Neuron (in vitro differentiated cells): ENCODE results near the gene BHLHE41.

Experiments used
- H2AFZ ChIP-seq: one replicate; pipeline ENCODE4 v1.6.1; 2013; ENCODE audit warnings: low read depth, mild to moderate bottlenecking, inconsistent platforms, low read length, moderate library complexity
- H3K27me3 ChIP-seq: one replicate; pipeline ENCODE4 v1.6.1; 2013; ENCODE audit warnings: low read length; ENCODE audit not compliant: insufficient read depth
- H3K36me3 ChIP-seq: one replicate; pipeline ENCODE4 v1.6.1; 2013; ENCODE audit warnings: low read length; ENCODE audit not compliant: insufficient read depth
- H3K4me1 ChIP-seq: one replicate; pipeline ENCODE4 v1.6.1; 2013; ENCODE audit warnings: low read length; ENCODE audit not compliant: insufficient read depth
- H3K4me3 ChIP-seq: 2 replicates; pipeline ENCODE4 v1.5.1; 2013; ENCODE audit warnings: mild to moderate bottlenecking, low read length, moderate library complexity
- H3K9me3 ChIP-seq: one replicate; pipeline ENCODE4 v1.6.1; 2013; ENCODE audit warnings: low read length

Gene BHLHE41

DNA sequence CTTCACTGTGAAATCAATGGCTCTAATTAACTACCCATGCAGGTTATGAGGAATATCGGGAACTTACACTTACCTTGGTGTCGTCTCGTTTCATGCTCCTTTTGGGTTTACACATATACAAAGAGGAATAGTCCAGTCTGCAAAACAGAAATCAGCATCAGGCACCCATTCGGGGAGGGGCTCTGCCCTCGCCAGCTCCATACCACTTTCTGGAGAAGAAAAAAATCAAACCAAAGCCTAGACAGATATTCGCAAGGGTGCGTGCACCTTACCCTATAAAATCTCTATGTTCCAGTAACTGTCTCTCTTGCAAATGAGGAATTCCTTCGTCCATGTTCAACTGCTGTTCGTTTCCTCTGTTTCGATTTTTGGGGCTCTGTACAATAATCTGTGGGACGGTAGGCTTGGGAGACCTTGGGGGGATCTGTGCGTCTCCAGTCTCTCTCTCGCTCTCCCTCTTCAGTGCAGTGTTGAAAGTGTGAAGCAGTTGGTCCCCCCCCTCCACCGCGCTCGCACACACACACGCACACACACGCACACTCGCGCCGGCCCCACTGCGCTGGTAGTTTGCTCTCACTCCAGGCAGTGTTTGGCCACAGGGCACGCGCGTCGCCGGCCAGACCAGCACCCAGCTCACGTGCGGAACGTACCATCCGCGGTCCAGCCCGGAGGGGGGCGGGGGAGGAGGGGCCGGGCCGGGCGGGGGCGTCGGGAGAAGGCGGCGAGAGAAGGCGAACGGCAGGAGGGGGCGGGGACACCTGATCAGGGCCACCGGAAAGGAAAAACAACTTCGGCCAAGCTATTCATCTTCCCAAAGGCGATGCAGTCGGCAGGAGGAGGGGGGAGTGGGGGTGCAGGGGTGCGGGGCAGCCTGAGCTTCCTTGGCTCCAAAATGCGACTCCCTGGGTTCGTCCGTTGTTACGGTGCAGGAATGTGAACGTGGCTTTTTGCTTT lies at the start of gene BHLHE41:
BHLHE41 (minus strand) TSS at position 592 of the 954 bp plus-strand sequence; CDS start at position 334, 258 bp downstream.
- H2AFZ ChIP-seq, result peak within 1 kb of the TSS; percentile 98
- H3K9me3 ChIP-seq, result no peaks in the 10 kb centered on the region
- peaks cover 27% of the 10 kb centered on the region for H3K4me1 ChIP-seq
- H3K27me3 ChIP-seq, result peaks cover 57% of the 10 kb centered on the region
- H3K36me3 ChIP-seq, result no peaks in the 10 kb centered on the region
- H3K4me3 ChIP-seq, result peak within 1 kb of the TSS; percentile 84

GRCh38 chr12:26172946-26173552 lies 48.2 kb upstream of the BHLHE41 start:
- H3K9me3 ChIP-seq, result no peaks in the 10 kb centered on the region
- peaks cover 7% of the 10 kb centered on the region for H3K4me1 ChIP-seq
- peak overlapping the region; percentile 83 for H2AFZ ChIP-seq
- no peaks in the 10 kb centered on the region for H3K27me3 ChIP-seq
- H3K4me3 ChIP-seq, result no peak overlapping the region
- no peaks in the 10 kb centered on the region for H3K36me3 ChIP-seq

DNA sequence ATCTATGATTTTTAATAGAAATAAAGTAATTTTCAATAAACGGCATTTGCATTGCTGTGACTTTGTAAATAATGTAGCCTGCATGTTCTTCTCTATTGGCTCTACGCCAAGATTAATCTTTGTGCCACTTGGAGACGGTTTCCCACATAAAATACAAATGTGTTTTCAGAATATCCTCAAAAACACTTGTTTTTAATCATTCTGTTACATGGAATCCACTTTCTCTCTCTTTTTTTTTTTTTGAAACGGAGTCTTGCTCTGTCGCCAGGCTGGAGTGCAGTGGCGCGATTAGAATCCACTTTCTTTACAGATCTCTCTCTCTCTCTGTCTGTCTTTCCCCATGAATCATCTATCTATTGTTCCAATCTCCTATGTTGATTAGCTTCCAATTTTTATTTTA lies 47.7 kb upstream of the BHLHE41 start:
- H2AFZ ChIP-seq, result peak overlapping the region; percentile 83
- peaks cover 7% of the 10 kb centered on the region for H3K4me1 ChIP-seq
- H3K4me3 ChIP-seq, result no peak overlapping the region
- no peaks in the 10 kb centered on the region for H3K36me3 ChIP-seq
- H3K9me3 ChIP-seq, result no peaks in the 10 kb centered on the region
- H3K27me3 ChIP-seq, result no peaks in the 10 kb centered on the region

GRCh38 chr12:26172013-26172412 lies 47.2 kb upstream of the BHLHE41 start:
- no peaks in the 10 kb centered on the region for H3K27me3 ChIP-seq
- H2AFZ ChIP-seq, result no peak overlapping the region
- peaks cover 7% of the 10 kb centered on the region for H3K4me1 ChIP-seq
- no peaks in the 10 kb centered on the region for H3K36me3 ChIP-seq
- H3K4me3 ChIP-seq, result no peak overlapping the region
- no peaks in the 10 kb centered on the region for H3K9me3 ChIP-seq

- Histone ChIP-seq H3K27me3 (no peaks in the 10 kb centered on the region), H3K4me1 (no peaks in the 10 kb centered on the region), H3K9me3 (no peaks in the 10 kb centered on the region), H2AFZ (no peak overlapping the region), H3K36me3 (no peaks in the 10 kb centered on the region), H3K4me3 (no peak overlapping the region)
These were observed 39.3 kb upstream of the BHLHE41 start for GRCh38 chr12:26164118-26164517.

DNA sequence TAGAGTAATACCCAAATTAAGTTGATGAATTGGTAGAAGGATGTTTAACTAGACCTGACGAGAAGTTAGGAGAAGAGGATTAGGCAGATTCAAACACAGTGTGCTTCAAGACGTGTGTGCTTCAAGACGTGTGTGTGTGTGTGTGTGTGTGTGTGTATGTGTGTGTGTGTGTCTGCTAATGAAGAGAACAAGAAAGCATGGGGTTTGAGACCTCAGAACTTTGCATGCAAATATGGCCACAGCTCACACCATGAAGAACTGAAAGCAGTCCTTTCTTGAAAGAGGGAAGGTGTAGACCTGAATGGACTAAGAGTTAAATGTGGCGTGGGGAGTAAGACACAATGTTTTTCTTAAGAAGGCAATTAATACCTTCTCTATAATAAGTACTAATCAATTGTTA lies 38.1 kb upstream of the BHLHE41 start:
- Histone ChIP-seq H3K36me3 (no peaks in the 10 kb centered on the region), H3K9me3 (no peaks in the 10 kb centered on the region), H3K4me1 (no peaks in the 10 kb centered on the region), H3K4me3 (no peak overlapping the region), H2AFZ (no peak overlapping the region), H3K27me3 (no peaks in the 10 kb centered on the region)

DNA sequence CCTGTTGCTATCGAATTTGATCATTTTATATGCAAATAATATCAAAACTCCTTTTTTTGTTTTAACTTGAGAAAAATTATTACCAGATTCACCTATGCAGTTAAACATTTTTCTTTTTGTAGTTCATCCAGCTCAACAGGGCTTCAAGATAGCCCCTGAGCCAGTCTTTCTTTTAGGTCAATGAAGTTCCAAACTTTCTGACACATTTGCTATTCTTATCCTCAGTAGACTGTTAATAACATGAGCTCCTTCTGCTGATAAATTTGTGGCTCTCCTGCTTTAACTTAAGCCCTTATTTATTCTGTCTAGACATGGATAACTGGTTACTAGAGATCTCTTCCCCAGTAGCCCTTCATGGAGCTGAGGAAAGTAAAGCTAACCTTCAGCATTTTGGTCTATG lies 37.3 kb upstream of the BHLHE41 start:
- Histone ChIP-seq H3K9me3 (no peaks in the 10 kb centered on the region), H3K4me3 (no peak overlapping the region), H3K4me1 (no peaks in the 10 kb centered on the region), H3K36me3 (no peaks in the 10 kb centered on the region), H2AFZ (no peak overlapping the region), H3K27me3 (no peaks in the 10 kb centered on the region)

DNA sequence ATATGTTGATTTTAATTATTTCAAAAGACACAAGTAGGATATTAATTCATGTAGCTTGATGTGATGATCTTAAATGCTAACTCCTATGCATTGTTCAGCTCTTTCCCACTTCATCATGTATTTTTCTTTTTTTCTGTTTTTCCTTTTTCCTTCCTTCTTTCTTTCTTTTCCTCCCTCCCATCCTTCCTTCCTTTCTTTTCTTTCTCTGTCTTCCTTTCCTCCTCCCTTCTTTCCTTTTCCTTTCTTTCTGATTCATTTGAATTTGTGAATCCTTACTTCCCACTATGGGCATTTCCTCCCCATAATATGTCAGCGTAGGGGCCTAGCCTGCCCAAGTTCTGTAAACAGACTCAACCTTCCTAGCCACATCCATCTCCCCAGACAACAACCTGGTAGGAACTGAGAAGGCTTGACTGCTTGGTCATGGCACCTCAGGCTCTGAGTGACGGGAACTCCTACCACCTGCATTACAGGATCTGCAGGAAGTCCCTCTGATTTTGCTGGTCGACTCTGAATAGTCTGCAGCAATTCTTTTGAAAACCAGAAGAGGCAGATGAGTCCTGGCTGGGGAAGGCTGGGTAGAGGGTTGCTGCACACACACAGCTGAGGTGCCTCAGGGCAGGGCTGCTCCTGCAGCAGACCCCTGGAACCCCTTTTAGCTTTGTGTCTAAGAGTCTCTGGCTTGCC lies 33.4 kb upstream of the BHLHE41 start:
- no peaks in the 10 kb centered on the region for H3K27me3 ChIP-seq
- H3K36me3 ChIP-seq, result no peaks in the 10 kb centered on the region
- peaks cover 12% of the 10 kb centered on the region for H3K4me1 ChIP-seq
- H2AFZ ChIP-seq, result no peak overlapping the region
- H3K4me3 ChIP-seq, result no peak overlapping the region
- no peaks in the 10 kb centered on the region for H3K9me3 ChIP-seq

- Histone ChIP-seq H2AFZ (no peak overlapping the region), H3K27me3 (no peaks in the 10 kb centered on the region), H3K36me3 (no peaks in the 10 kb centered on the region), H3K9me3 (no peaks in the 10 kb centered on the region), H3K4me1 (peaks cover 12% of the 10 kb centered on the region), H3K4me3 (no peak overlapping the region)
These were observed 32.2 kb upstream of the BHLHE41 start for GRCh38 chr12:26157001-26157400.

- peaks cover 12% of the 10 kb centered on the region for H3K4me1 ChIP-seq
- H3K36me3 ChIP-seq, result no peaks in the 10 kb centered on the region
- no peaks in the 10 kb centered on the region for H3K9me3 ChIP-seq
- H3K27me3 ChIP-seq, result no peaks in the 10 kb centered on the region
- no peak overlapping the region for H3K4me3 ChIP-seq
- H2AFZ ChIP-seq, result no peak overlapping the region
These were observed 31.5 kb upstream of the BHLHE41 start for GRCh38 chr12:26156201-26156871.

GRCh38 chr12:26153421-26154154 lies 28.8 kb upstream of the BHLHE41 start:
- H3K4me3 ChIP-seq, result no peak overlapping the region
- H3K27me3 ChIP-seq, result no peaks in the 10 kb centered on the region
- peaks cover 12% of the 10 kb centered on the region for H3K4me1 ChIP-seq
- no peaks in the 10 kb centered on the region for H3K9me3 ChIP-seq
- no peak overlapping the region for H2AFZ ChIP-seq
- H3K36me3 ChIP-seq, result no peaks in the 10 kb centered on the region

DNA sequence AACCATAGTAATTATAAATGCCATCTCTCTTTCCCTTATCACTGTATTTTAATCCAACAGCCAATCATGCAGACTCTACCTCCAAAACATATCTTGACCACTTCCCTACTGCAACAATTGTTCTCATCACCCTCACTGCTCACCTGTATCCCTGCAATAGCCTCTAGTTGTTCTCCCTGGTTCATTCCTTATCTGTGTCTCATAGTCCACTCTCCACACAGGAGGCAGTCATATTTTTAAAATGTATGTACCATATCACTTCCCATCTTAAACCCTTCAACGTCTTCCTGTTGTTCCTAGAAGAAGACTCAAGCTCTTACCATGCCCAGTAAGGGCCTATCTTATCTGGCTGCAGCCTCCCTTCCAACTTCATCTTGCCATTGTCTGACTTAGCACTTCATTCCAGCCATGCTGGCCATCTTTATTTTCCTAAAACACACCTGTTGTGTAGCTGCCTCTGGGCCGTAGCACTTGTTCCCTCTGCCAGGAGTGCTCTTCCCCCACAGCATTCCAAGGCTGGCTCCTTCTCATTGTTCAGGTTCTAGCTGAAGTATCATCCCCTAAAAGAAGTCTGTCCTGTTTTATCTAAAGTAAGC lies 27.8 kb upstream of the BHLHE41 start:
- Histone ChIP-seq H3K27me3 (no peaks in the 10 kb centered on the region), H3K9me3 (no peaks in the 10 kb centered on the region), H3K4me3 (no peak overlapping the region), H2AFZ (no peak overlapping the region), H3K4me1 (peaks cover 14% of the 10 kb centered on the region), H3K36me3 (no peaks in the 10 kb centered on the region)
